OCI-LY7 (cell line): ENCODE results near the gene PPM1F.

ENCODE experiments used
- CTCF ChIP-seq: fragments of 200-600 bp; sonication (generic); conservative IDR thresholded peaks from 2 replicates; pipeline ENCODE4 v1.5.1; 2014; ENCODE audit warnings: mild to moderate bottlenecking, antibody characterized with exemption, low read length, moderate library complexity, mixed read lengths
- EZH2phosphoT487 ChIP-seq: fragments of 200-600 bp; sonication (generic); IDR thresholded peaks from 2 replicates; pipeline ENCODE4 v1.6.1; 2018; ENCODE audit warnings: low read depth, borderline replicate concordance, mild to moderate bottlenecking, mixed run types, antibody characterized with exemption, low read length, moderate library complexity, mixed read lengths

- no peak for TF ChIP-seq CTCF
- no peak for TF ChIP-seq EZH2phosphoT487
Observed at GRCh38 chr22:21972806-21973205, 20.2 kb upstream of the PPM1F start.
